HL-60 (cell line): Measurements from ENCODE around the gene TSC2.
"Not testable (repeated sequence)": the region's sequence is repeated elsewhere in the genome, so short reads cannot be mapped to it uniquely, and the experiment has no call there.

Experiments used
- CTCF ChIP-seq: IDR thresholded peaks from one replicate; pipeline ENCODE4 v1.5.1; 2011; ENCODE audit warnings: low read length, control low read depth, inconsistent platforms; ENCODE audit not compliant: insufficient read depth
- POLR2AphosphoS5 ChIP-seq: IDR thresholded peaks from 2 replicates; pipeline ENCODE4 v1.6.1; 2012; ENCODE audit warnings: low read depth
- REST ChIP-seq: IDR thresholded peaks from 2 replicates; pipeline ENCODE4 v1.6.1; 2012; ENCODE audit warnings: low read depth; ENCODE audit not compliant: insufficient replicate concordance
- SPI1 ChIP-seq: IDR thresholded peaks from 2 replicates; pipeline ENCODE4 v1.6.1; 2012; ENCODE audit warnings: low read depth, mild to moderate bottlenecking, borderline replicate concordance

GRCh38 chr16:2111412-2112335, 63.9 kb downstream of the TSC2 start:
- TF ChIP-seq CTCF, SPI1, REST, POLR2AphosphoS5: not testable (repeated sequence)
